HEK293 (cell line): ENCODE results near the gene MCM7.

Source experiments
- CTCF ChIA-PET: fragments of 350-600 bp; formaldehyde crosslinking; extraction: SDS; loops from one replicate; lab custom pipeline; 2021; ENCODE audit warnings: antibody characterized with exemption; lab: Yijun Ruan, JAX
- POLR2A ChIA-PET: fragments of 300-600 bp; formaldehyde crosslinking; extraction: SDS; loops from one replicate; lab custom pipeline; 2020; ENCODE audit warnings: antibody characterized with exemption, inconsistent platforms; lab: Yijun Ruan, JAX
- H3K27ac ChIP-seq: fragments of 200-500 bp; sonication (Bioruptor generic); 2 replicates; pipeline ENCODE4 v1.5.1; 2014; ENCODE audit warnings: low read depth, low read length, control low read depth, inconsistent platforms; ENCODE audit errors: extremely low read depth
- H3K36me3 ChIP-seq, 2 experiments: fragments of 200-500 bp in 1 of 2; sonication (Bioruptor generic) in 1 of 2; 1 replicate in 1 of 2; 2 replicates in 1 of 2; pipeline ENCODE4 v1.5.1; 2014 to 2017; ENCODE audit warnings: inconsistent platforms in 2 of 2, low read length in 2 of 2; ENCODE audit not compliant: control insufficient read depth in 2 of 2, insufficient read depth in 1 of 2
- H3K4me1 ChIP-seq: fragments of 200-500 bp; sonication (Bioruptor generic); 2 replicates; pipeline ENCODE4 v1.5.1; 2014; ENCODE audit warnings: mild to moderate bottlenecking, low read length, inconsistent platforms; ENCODE audit not compliant: control insufficient read depth, insufficient read depth
- H3K4me3 ChIP-seq: 2 replicates; pipeline ENCODE4 v1.5.1; 2011; ENCODE audit warnings: low read depth, mild to moderate bottlenecking, control low read depth, low read length, moderate library complexity
- H3K9me3 ChIP-seq: fragments of 200-500 bp; sonication (Bioruptor generic); 2 replicates; pipeline ENCODE4 v1.5.1; 2014; ENCODE audit warnings: low read depth, low read length, inconsistent platforms; ENCODE audit not compliant: control insufficient read depth, insufficient read depth
- MZF1 ChIP-seq: fragments of 450-650 bp; formaldehyde crosslinking; IDR thresholded peaks from 2 replicates; pipeline ENCODE4 v1.5.1; 2017; ENCODE audit warnings: missing biosample characterization, missing genetic modification characterization, borderline replicate concordance
- WT1 ChIP-seq: fragments of 450-650 bp; formaldehyde crosslinking; IDR thresholded peaks from 2 replicates; pipeline ENCODE4 v1.5.1; 2016; ENCODE audit warnings: missing biosample characterization, missing genetic modification characterization
- ZBTB21 ChIP-seq: fragments of 450-650 bp; formaldehyde crosslinking; IDR thresholded peaks from 2 replicates; pipeline ENCODE4 v1.5.1; 2017; ENCODE audit warnings: missing biosample characterization, missing genetic modification characterization
- ZBTB26 ChIP-seq: fragments of 450-650 bp; formaldehyde crosslinking; optimal IDR thresholded peaks from 2 replicates; pipeline ENCODE3; 2016; ENCODE audit warnings: missing biosample characterization, mild to moderate bottlenecking, missing genetic modification characterization
- ZBTB7A ChIP-seq: fragments of 450-650 bp; formaldehyde crosslinking; IDR thresholded peaks from 2 replicates; pipeline ENCODE4 v1.5.1; 2016; ENCODE audit warnings: low read depth, missing biosample characterization, missing genetic modification characterization
- ZFP3 ChIP-seq: fragments of 450-650 bp; formaldehyde crosslinking; IDR thresholded peaks from 2 replicates; pipeline ENCODE4 v1.5.1; 2016; ENCODE audit warnings: low read depth, missing biosample characterization, missing genetic modification characterization
- ZIC2 ChIP-seq: fragments of 450-650 bp; formaldehyde crosslinking; IDR thresholded peaks from 2 replicates; pipeline ENCODE4 v1.5.1; 2016; ENCODE audit warnings: missing biosample characterization, missing genetic modification characterization
- ZNF132 ChIP-seq: fragments of 450-650 bp; formaldehyde crosslinking; IDR thresholded peaks from 2 replicates; pipeline ENCODE4 v1.5.1; 2017; ENCODE audit warnings: missing biosample characterization, missing genetic modification characterization, borderline replicate concordance
- ZNF2 ChIP-seq: fragments of 450-650 bp; formaldehyde crosslinking; IDR thresholded peaks from 2 replicates; pipeline ENCODE4 v1.5.1; 2016; ENCODE audit warnings: missing biosample characterization, missing genetic modification characterization
- ZNF223 ChIP-seq: fragments of 450-650 bp; formaldehyde crosslinking; IDR thresholded peaks from 2 replicates; pipeline ENCODE4 v1.5.1; 2016; ENCODE audit warnings: missing biosample characterization, missing genetic modification characterization
- ZNF239 ChIP-seq: fragments of 450-650 bp; formaldehyde crosslinking; IDR thresholded peaks from 2 replicates; pipeline ENCODE4 v1.5.1; 2016; ENCODE audit warnings: missing biosample characterization, missing genetic modification characterization
- ZNF248 ChIP-seq: fragments of 450-650 bp; formaldehyde crosslinking; IDR thresholded peaks from 2 replicates; pipeline ENCODE4 v1.5.1; 2017; ENCODE audit warnings: missing biosample characterization, missing genetic modification characterization
- ZNF335 ChIP-seq: fragments of 450-650 bp; formaldehyde crosslinking; conservative IDR thresholded peaks from 2 replicates; pipeline ENCODE4 v1.5.1; 2016; ENCODE audit warnings: missing biosample characterization, missing genetic modification characterization
- ZNF341 ChIP-seq: fragments of 450-650 bp; formaldehyde crosslinking; IDR thresholded peaks from 2 replicates; pipeline ENCODE4; 2016; ENCODE audit warnings: low read depth, missing biosample characterization, missing genetic modification characterization
- ZNF391 ChIP-seq: fragments of 450-650 bp; formaldehyde crosslinking; IDR thresholded peaks from 2 replicates; pipeline ENCODE4 v1.5.1; 2016; ENCODE audit warnings: low read depth, missing biosample characterization, missing genetic modification characterization, borderline replicate concordance
- ZNF449 ChIP-seq: fragments of 450-650 bp; formaldehyde crosslinking; IDR thresholded peaks from 2 replicates; pipeline ENCODE4 v1.5.1; 2017; ENCODE audit warnings: missing biosample characterization, mild to moderate bottlenecking, missing genetic modification characterization, moderate library complexity
- ZNF600 ChIP-seq: fragments of 450-650 bp; formaldehyde crosslinking; IDR thresholded peaks from 2 replicates; pipeline ENCODE4 v1.5.1; 2016; ENCODE audit warnings: missing biosample characterization, missing genetic modification characterization
- ZNF629 ChIP-seq: fragments of 450-650 bp; formaldehyde crosslinking; IDR thresholded peaks from 2 replicates; pipeline ENCODE4 v1.5.1; 2017; ENCODE audit warnings: missing biosample characterization, missing genetic modification characterization
- ZNF660 ChIP-seq: fragments of 450-650 bp; IDR thresholded peaks from 2 replicates; pipeline ENCODE4 v1.5.1; 2018; ENCODE audit warnings: missing biosample characterization, mild to moderate bottlenecking, missing genetic modification characterization
- ZNF830 ChIP-seq: fragments of 450-650 bp; IDR thresholded peaks from 2 replicates; pipeline ENCODE4 v1.5.0; 2018; ENCODE audit warnings: missing biosample characterization, missing genetic modification characterization, low read depth, mild to moderate bottlenecking, moderate library complexity
- TF ChIP-seq, protein P1 (sequence below): fragments of 450-650 bp; formaldehyde crosslinking; IDR thresholded peaks from 2 replicates; pipeline ENCODE4 v1.5.1; 2016; ENCODE audit warnings: missing biosample characterization, missing genetic modification characterization
- TF ChIP-seq, protein P2 (sequence below): fragments of 450-650 bp; formaldehyde crosslinking; IDR thresholded peaks from 2 replicates; pipeline ENCODE4 v1.5.1; 2016; ENCODE audit warnings: missing biosample characterization, missing genetic modification characterization

MCM7 gene

DNA sequence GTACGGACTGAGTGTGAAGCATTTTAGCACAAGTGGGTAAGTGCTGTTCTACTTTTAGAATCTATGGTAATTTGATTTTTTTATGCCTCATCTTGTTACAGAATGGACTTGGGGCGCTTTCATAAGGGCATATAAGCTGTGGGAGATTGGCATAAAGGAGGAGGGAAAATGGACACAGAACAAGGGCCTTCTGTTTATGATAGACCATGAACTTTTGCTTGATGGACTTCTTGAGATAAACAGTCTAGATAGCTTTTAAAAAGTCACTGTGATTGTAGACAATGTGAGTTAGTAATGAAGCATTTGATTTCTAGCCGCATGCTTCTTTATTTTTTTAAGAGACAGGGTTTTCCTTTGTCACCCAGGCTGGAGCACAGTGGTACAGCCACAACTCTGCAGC lies 49.6 kb downstream of the MCM7 start (continued):
- TF ChIP-seq ZFP3 (tag by site-specific recombination) (no peak), ZNF223 (tag by site-specific recombination) (no peak), ZNF629 (no peak), ZNF132 (tag by site-specific recombination) (no peak), ZNF449 (tag by site-specific recombination) (no peak)
- TF ChIP-seq, protein P1, sequence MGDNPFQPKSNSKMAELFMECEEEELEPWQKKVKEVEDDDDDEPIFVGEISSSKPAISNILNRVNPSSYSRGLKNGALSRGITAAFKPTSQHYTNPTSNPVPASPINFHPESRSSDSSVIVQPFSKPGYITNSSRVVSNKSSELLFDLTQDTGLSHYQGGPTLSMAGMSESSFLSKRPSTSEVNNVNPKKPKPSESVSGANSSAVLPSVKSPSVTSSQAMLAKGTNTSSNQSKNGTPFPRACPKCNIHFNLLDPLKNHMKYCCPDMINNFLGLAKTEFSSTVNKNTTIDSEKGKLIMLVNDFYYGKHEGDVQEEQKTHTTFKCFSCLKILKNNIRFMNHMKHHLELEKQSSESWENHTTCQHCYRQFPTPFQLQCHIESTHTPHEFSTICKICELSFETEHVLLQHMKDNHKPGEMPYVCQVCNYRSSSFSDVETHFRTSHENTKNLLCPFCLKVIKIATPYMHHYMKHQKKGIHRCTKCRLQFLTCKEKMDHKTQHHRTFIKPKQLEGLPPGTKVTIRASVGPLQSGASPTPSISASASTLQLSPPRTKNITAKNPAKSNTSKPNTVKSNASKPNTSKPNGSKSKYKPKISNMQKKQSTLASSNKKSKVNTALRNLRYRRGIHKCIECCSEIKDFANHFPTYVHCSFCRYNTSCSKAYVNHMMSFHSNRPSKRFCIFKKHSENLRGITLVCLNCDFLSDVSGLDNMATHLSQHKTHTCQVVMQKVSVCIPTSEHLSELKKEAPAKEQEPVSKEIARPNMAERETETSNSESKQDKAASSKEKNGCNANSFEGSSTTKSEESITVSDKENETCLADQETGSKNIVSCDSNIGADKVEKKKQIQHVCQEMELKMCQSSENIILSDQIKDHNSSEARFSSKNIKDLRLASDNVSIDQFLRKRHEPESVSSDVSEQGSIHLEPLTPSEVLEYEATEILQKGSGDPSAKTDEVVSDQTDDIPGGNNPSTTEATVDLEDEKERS (tag by site-specific recombination) = no peak
- TF ChIP-seq, protein P2, sequence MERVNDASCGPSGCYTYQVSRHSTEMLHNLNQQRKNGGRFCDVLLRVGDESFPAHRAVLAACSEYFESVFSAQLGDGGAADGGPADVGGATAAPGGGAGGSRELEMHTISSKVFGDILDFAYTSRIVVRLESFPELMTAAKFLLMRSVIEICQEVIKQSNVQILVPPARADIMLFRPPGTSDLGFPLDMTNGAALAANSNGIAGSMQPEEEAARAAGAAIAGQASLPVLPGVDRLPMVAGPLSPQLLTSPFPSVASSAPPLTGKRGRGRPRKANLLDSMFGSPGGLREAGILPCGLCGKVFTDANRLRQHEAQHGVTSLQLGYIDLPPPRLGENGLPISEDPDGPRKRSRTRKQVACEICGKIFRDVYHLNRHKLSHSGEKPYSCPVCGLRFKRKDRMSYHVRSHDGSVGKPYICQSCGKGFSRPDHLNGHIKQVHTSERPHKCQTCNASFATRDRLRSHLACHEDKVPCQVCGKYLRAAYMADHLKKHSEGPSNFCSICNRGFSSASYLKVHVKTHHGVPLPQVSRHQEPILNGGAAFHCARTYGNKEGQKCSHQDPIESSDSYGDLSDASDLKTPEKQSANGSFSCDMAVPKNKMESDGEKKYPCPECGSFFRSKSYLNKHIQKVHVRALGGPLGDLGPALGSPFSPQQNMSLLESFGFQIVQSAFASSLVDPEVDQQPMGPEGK = no peak

- Histone ChIP-seq H3K36me3 (peaks cover 4% of the 10 kb centered on the region in 2 experiments), H3K9me3 (no peaks in the 10 kb centered on the region), H3K4me1 (peaks cover 3% of the 10 kb centered on the region; the same call in 1 of the 2 replicates), H3K4me3 (peak within 1 kb of the TSS; percentile 93), H3K27ac (peak within 1 kb of the TSS; percentile 73)
- CTCF ChIA-PET = interaction anchor here (0.6 to 1.4 kb wide), 4 partner anchors 33 to 70 kb away, joined by 3 to 4 read pairs (median 3); no protein-coding TSS in a partner anchor
- POLR2A ChIA-PET = interaction anchor here (0.7 to 1.3 kb wide), 8 partner anchors 12 to 130 kb away, joined by 3 to 5 read pairs (median 4); partner anchors contain the start of genes MCM7 and TRIM4
- TF ChIP-seq ZNF830 (no peak), ZIC2 (peak; percentile 41; the same call in 1 of the 2 replicates), ZBTB21 (tag by site-specific recombination) (peak; percentile 90), ZNF660 (tag by site-specific recombination) (peak; percentile 79), ZNF2 (tag by site-specific recombination) (peak; percentile 67; the same call in 1 of the 2 replicates), ZNF248 (tag by site-specific recombination) (no peak), ZNF335 (tag by site-specific recombination) (peak; percentile 98), ZBTB26 (tag by site-specific recombination) (peak; percentile 89), MZF1 (tag by site-specific recombination) (no peak), ZNF239 (tag by site-specific recombination) (no peak), ZNF600 (peak; percentile 58; the same call in 1 of the 2 replicates), WT1 (tag by site-specific recombination) (0 out of 2 replicates have a peak, but pooled peaks have one; percentile 41), ZBTB7A (tag by site-specific recombination) (peak; percentile 11; the same call in 1 of the 2 replicates), ZNF341 (tag by site-specific recombination) (peak; percentile 42; the same call in 1 of the 2 replicates), ZNF391 (tag by site-specific recombination) (peak; percentile 49; the same call in 1 of the 2 replicates)
- TF ChIP-seq, protein P2 = peak; percentile 87
These were observed 51.5 kb downstream of the MCM7 start, which contains the start of gene ZSCAN21 for GRCh38 chr7:100049441-100050291. Gene ZSCAN21 (plus strand): TSS chr7:100049774. CDS start chr7:100057007, 7,233 bp downstream.
